ACHN (cell line): ENCODE measurements around the gene SIPA1L3.

Source experiments
- DNase-seq: peaks from one replicate; pipeline ENCODE4 v3.0.0-alpha.2; 2015
- in situ Hi-C: cut with HindIII; loops from 2 replicates; pipeline ENCODE4 v1.10.0; 2017; ENCODE audit warnings: low sequenced_read_pairs, low pct_ligation_motif_present, low pct_unique_long_range_greater_than_20kb

SIPA1L3 gene

GRCh38 chr19:38144667-38145066 is 237.7 kb downstream of the SIPA1L3 start:
- DNase-seq = no peak
- in situ Hi-C loops = no loop called here

DNA sequence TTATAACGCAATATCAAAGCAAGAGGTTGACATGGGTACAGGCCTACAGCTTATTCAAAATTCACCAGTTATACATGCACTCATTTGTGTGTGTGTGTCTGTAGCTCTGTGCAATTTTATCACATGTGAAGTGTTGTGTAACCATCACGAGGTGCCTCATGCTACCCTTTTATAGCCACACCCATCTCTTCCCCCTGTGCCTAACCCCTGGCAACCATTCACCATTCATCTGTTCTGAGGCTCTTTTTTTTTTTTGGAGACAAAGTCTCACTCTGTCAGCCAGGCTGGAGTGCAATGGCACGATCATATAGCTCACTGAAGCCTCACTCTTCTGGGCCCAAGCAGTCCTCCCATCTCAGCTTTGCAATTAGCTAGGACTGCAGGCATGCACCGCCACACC is 238.6 kb downstream of the SIPA1L3 start:
- in situ Hi-C loops = no loop called here
- no peak for DNase-seq

DNA sequence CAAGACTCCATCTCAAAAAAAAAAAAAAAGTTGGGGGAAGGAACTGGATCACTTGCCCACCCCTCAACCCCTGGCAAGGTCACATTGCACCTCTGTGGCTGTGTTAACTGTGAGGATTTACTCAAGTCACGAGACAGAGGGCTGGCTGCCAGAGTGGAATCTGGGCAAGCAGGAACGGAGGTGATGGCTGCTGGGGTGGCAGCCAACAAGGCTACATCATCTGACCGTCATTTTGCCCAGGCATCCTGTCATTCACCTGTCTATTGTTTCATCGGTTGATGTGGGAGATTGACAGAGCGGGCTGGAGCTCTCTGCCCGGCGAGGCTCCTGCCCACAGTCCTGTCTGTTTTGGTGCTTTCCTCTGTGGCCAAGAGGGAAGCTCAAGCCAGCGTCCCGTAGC is 241.3 kb downstream of the SIPA1L3 start:
- in situ Hi-C loops = no loop called here
- no peak for DNase-seq

GRCh38 chr19:38149661-38150061 is 242.7 kb downstream of the SIPA1L3 start:
- no peak for DNase-seq
- in situ Hi-C loops = no loop called here

DNA sequence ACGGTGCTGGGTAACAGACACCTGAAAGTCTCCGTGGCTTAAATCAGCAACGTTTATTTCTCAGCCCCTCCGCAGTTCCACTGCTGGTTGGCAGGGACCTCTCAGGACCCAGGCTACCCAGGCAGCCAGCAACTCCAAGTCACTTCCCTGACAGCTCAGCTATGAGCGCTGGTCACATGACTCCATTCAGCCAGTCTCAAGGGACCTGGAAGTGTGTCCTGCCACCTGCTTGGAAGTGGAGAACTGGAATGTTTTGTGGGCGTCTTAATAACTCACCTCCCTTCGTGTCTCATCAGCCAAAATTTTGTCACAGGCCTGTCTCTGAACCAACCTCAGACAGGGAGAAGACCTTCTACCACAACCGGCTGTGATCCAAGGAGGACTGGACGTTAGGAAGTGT is 244.2 kb downstream of the SIPA1L3 start:
- in situ Hi-C loops = no loop called here
- no peak for DNase-seq

DNA sequence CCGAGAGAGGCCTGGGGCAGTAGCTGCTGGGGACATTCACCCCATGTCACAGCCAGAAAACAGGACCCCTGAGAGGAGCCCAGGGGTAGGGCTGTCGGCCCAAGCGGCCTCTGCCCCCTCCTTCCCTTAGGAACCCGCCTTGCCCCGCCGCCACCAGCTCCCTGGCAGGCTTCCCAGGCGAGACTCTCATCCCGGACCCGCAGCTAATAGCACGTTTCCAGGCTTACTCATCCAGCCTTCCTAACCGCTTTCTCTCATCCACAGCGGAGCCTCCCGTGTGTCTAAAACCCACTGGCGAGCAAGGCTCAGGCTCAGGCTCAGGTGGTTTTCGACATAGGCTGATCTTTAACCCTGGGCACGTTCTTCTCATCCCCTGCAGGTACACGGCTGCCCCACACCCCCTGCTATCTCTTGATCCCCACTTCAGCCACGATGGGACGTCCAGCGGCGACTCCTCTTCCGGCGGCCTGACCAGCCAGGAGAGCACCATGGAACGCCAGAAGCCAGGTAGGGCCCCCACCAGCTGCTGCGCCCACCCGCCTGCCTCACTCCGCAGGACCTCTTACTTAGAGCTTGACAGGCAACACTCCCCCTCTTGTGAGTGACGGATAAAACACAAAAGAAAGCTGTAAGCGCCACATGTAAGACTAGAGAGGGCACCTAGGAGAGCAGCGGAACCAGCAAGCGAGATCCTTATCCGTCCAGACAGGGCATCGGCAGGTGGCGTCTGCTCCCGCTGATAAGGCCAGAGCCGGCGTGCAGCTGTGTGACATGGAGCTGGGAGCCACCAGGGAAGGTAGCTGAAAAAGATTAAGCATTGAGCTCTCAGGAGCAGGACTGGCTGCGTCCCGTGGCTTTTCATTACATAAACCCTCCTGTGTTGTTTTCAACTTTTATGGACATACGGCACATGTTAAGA is 245.7 kb downstream of the SIPA1L3 start:
- DNase-seq = peak; percentile 88
- in situ Hi-C loops = no loop called here

DNA sequence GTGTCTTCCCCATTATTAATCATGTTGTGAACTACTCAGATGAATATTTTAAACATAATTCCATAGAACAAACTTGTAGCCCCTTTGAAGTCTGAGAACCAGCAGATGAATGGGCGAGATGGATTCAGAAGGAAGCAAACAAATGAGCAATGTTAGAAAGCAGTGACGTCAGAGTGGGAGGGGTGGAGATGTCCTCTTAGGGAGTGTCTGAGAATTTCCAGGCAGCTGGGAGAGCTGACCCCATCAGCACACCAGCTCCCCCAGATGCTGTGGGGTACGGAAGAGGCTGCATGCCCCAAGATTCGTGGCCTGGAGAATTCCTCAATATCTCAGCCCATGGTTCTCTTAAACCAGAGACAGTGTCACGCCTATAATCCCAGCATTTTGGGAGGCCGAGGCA is 248.4 kb downstream of the SIPA1L3 start:
- DNase-seq = no peak
- in situ Hi-C loops = no loop called here

DNA sequence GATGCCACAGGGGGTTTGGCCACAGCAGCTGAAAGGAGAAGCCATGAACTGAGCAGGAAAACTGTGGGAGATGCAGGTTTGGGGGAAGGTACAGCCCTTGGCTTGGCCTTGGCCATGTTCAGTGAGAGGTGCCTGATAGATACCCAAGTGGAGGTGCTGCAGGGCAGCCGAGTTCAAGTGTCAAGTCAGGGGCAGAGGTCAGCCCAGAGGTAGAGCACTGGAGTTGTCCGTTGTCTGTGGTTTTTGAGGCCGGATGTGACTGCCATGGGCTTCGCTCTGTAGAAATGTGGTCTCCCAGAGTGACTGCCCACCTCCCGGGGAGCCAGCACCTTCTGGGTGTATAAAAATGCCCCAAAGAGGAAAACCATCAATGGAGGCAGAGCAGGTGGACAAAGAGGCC is 251.7 kb downstream of the SIPA1L3 start:
- in situ Hi-C loops = no loop called here

GRCh38 chr19:38162094-38162493 is 255.1 kb downstream of the SIPA1L3 start:
- peak; percentile 71 for DNase-seq
- in situ Hi-C loops = no loop called here

More for the DNA sequence above, 251.7 kb downstream of the SIPA1L3 start:
- DNase-seq = no peak

- in situ Hi-C loops = no loop called here
- DNase-seq = no peak
Measured at GRCh38 chr19:38162632-38163031, 255.6 kb downstream of the SIPA1L3 start.

DNA sequence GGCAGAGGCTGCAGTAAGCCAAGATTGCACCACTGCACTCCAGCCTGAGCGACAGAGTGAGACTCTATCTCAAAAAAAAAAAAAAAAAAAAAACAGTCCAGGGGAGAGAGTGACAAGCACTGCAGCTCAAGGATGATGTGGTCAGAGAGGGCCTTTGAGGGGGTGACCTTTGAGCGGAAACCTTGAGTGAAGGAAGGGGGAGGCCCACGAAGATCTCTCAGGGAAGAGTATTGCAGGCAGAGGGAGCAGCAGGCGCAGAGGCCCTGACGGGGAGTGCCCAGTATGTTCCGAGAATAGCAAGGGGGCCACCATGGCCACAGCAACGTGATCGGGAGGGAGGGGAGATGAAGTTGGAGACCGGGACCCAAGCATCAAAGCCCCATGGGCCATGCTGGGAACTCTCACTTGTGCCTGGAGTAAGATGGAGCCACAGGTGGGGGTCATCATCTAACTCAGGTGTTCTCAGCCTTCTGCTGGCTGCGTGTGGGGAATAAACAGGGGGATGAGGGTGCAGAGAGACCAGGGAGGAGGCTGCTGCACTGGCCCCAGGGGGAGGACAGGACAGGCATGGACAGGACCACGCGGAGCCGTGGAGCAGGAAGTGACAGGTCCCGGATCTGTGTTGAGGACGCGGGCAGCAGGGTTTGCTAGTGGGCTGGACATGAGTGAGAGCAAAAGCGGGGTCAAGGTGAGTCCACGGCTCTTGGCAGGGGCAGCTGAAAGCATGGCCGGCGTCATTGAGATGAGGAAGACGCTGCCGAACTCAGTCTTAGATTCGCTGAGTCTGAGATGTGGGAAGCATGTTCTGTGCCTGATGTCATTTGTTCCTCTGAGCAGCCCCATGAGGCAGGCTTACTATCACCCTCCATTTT is 256.6 kb downstream of the SIPA1L3 start:
- DNase-seq = no peak

GRCh38 chr19:38164526-38164925 is 257.5 kb downstream of the SIPA1L3 start:
- no peak for DNase-seq
- in situ Hi-C loops = no loop called here

More for the DNA sequence above, 256.6 kb downstream of the SIPA1L3 start:
- in situ Hi-C loops = no loop called here

- in situ Hi-C loops = no loop called here
- DNase-seq = no peak
Measured at GRCh38 chr19:38165335-38165734, 258.3 kb downstream of the SIPA1L3 start.

DNA sequence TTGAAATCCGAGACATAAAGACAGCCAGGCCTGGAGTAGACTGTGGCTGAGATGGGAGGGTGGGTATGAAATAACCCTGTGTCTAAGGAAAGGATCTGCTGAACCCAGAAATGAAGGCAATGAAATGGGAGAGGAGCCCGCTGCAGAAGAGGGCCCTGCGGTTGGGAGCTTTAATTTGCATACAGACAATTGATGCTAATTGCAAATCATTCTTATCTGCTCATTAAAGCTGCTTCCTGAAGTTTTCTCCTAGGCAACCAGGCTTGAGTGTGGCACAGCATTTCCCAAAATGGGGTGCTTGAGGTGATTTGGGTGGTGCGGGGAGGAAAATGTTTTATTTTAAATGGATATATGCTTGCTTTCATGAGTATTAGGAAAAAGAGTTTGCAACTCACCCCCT is 261.6 kb downstream of the SIPA1L3 start:
- in situ Hi-C loops = no loop called here

DNA sequence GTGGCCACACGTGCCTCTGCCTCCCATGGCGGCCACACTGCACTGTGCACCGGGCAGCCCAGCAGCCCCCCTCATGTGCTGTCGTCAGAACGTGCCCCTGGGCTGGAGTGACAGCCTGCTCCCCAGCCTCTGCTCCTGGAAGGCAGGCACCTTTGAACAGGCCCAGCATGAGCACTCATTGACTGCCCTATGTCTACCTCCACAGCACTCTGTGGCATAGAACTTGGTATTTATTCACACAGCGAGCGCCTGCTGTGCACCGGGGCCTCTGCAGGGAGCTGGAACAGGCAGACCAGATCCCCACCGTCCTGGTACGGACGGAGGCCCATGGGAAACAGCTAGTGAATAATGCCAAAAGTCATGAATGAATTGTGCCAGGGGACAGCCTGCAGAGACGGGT is 263.3 kb downstream of the SIPA1L3 start:
- in situ Hi-C loops = no loop called here

More for the DNA sequence above, 261.6 kb downstream of the SIPA1L3 start:
- DNase-seq = no peak

DNA sequence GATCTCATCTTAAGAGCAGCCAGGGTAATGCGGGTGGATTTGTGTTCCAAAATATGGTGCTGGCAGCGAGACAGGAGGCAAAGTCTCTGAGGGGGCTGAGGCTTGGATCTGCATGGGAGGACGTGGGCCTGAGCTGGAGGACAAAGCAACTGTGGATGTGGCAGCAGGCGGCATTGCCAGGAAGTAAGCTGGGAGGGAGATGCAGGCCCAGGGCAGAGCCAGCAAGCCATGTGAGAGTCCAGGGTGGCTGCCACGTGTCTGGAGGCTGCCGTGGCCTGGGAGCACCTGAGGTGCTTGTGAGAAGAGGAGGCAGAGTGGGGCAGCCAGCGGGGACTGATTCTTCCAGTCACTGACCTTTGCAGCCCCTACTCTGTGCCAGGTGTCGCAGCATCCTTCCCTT is 265.0 kb downstream of the SIPA1L3 start:
- in situ Hi-C loops = no loop called here
- DNase-seq = no peak

More for the DNA sequence above, 263.3 kb downstream of the SIPA1L3 start:
- DNase-seq = no peak

- peak; percentile 82 for DNase-seq
- in situ Hi-C loops = no loop called here
Measured at GRCh38 chr19:38173291-38174041, 266.5 kb downstream of the SIPA1L3 start.

GRCh38 chr19:38175422-38175821 is 268.4 kb downstream of the SIPA1L3 start:
- no peak for DNase-seq
- in situ Hi-C loops = no loop called here

DNA sequence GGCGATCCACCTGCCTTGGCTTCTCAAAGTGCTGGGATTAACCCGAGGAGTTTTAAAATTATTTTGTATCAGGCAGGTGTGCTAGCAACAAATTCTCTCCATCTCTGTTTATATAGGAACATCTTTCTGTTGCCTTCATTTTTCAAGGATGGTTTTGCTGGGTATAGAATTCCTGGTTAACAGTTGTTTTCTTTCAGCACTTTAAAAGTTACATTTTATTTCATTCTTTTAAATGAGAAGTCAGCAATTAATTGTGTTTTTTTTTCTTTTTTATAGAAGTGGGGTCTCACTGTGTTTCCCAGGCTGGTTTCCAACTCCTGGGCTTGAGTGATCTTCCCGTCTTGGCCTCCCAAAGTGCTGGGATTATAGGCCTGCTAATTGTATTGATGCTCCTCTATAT is 273.1 kb downstream of the SIPA1L3 start:
- in situ Hi-C loops = no loop called here
- no peak for DNase-seq
